GM12878 (cell line): ENCODE data around the gene PRMT7. TPM values are rescaled to one million over a fixed set of nuclear protein-coding genes. Genes with fewer than 3 reads are reported as not detected.

ENCODE experiments used
- ATAC-seq: fragments of 200-7000 bp; cut with Tn5 transposase; 3 replicates; pipeline ENCODE4 v1.9.1; 2020; ENCODE audit warnings: mild to moderate bottlenecking, moderate library complexity
- BruUV-seq: library from RNA; stranded (reverse); fragments of 400-500 nt; replicated peaks from 2 replicates; lab custom pipeline; 2021; lab: Mats Ljungman, UMichigan
- CTCF ChIA-PET: fragments of 300-600 bp; sonication (Branson Sonifier 250); formaldehyde crosslinking; extraction: SDS; loops from one replicate; lab custom pipeline; 2021; ENCODE audit warnings: inconsistent platforms; lab: Yijun Ruan, JAX
- POLR2A ChIA-PET: fragments of 350-600 bp; formaldehyde crosslinking; extraction: SDS; loops from one replicate; lab custom pipeline; 2021; ENCODE audit warnings: inconsistent platforms; lab: Charles Lee
- RAD21 ChIA-PET: fragments of 300-600 bp; sonication (Branson Sonifier 250); formaldehyde crosslinking; loops from one replicate; lab custom pipeline; 2023; ENCODE audit warnings: antibody characterized with exemption; ENCODE audit not compliant: unreplicated experiment; lab: Charles Lee
- SMC1A ChIA-PET: fragments of 300-600 bp; sonication (Branson Sonifier 250); formaldehyde crosslinking; loops from one replicate; lab custom pipeline; 2023; ENCODE audit not compliant: unreplicated experiment, uncharacterized antibody; lab: Charles Lee
- DNase-seq: peaks from one replicate; pipeline ENCODE4 v3.0.0-alpha.2; 2011; ENCODE audit warnings: low read depth, low spot score
- FAIRE-seq: peaks from 3 replicates; lab custom pipeline; 2011; peaks lifted over from hg19 to GRCh38; lab: Jason Lieb, UNC
- H2AFZ ChIP-seq: 2 replicates; pipeline ENCODE4 v1.6.0; 2011; ENCODE audit warnings: low read depth, low read length, control low read depth; ENCODE audit not compliant: control insufficient read depth
- H3K27ac ChIP-seq: 2 replicates; pipeline ENCODE4 v1.5.1; 2011; ENCODE audit warnings: control low read depth; ENCODE audit not compliant: control insufficient read depth, insufficient read depth
- H3K27me3 ChIP-seq, 2 experiments: replicated peaks in 1 of 2; 2 replicates each; pipeline versions ENCODE4 v1.6.0 to v1.6.1; 2011; ENCODE audit warnings: low read length in 1 of 2; ENCODE audit not compliant: control insufficient read depth in 2 of 2, insufficient read depth in 2 of 2
- H3K36me3 ChIP-seq, 2 experiments: 2 replicates each; pipeline ENCODE4 v1.5.1; 2011; ENCODE audit warnings: low read length in 1 of 2; ENCODE audit not compliant: control insufficient read depth in 2 of 2, insufficient read depth in 2 of 2
- H3K4me1 ChIP-seq: 2 replicates; pipeline ENCODE4 v1.6.1; 2011; ENCODE audit warnings: mild to moderate bottlenecking, low read length, moderate library complexity, mixed read lengths; ENCODE audit not compliant: control insufficient read depth, insufficient read depth
- H3K4me2 ChIP-seq: 2 replicates; pipeline ENCODE4 v1.6.0; 2011; ENCODE audit warnings: control low read depth; ENCODE audit not compliant: control insufficient read depth, insufficient read depth
- H3K4me3 ChIP-seq: fragments of 200-600 bp; sonication (generic); 2 replicates; pipeline ENCODE4 v1.5.1; 2016
- H3K79me2 ChIP-seq: 2 replicates; pipeline ENCODE4 v1.6.0; 2011; ENCODE audit warnings: low read length; ENCODE audit not compliant: control insufficient read depth, insufficient read depth
- H3K9ac ChIP-seq: 2 replicates; pipeline ENCODE4 v1.8.0; 2011; ENCODE audit warnings: low read length, control low read depth, mixed read lengths; ENCODE audit not compliant: control insufficient read depth, insufficient read depth
- H3K9me3 ChIP-seq: replicated peaks from 3 replicates; pipeline ENCODE4 v1.5.1; 2011; ENCODE audit warnings: mild to moderate bottlenecking, low read length; ENCODE audit not compliant: control insufficient read depth, insufficient read depth
- H4K20me1 ChIP-seq: 2 replicates; pipeline ENCODE4 v1.6.0; 2011; ENCODE audit not compliant: control insufficient read depth, insufficient read depth
- SPI1 ChIP-seq: IDR thresholded peaks from 2 replicates; pipeline ENCODE4 v1.6.1; 2011; ENCODE audit warnings: low read depth, mild to moderate bottlenecking, low read length, moderate library complexity, borderline replicate concordance; ENCODE audit not compliant: insufficient read depth
- STAT3 ChIP-seq: IDR thresholded peaks from 2 replicates; pipeline ENCODE4 v1.6.1; 2011; ENCODE audit warnings: low read depth, low read length, improper control_type of control experiment
- SUZ12 ChIP-seq: fragments of 200-600 bp; sonication (generic); IDR thresholded peaks from one replicate; pipeline ENCODE4 v1.6.1; 2018; ENCODE audit warnings: antibody characterized with exemption, mild to moderate bottlenecking; ENCODE audit not compliant: unreplicated experiment
- TAF1 ChIP-seq: IDR thresholded peaks from 2 replicates; pipeline ENCODE4 v1.6.1; 2011; ENCODE audit warnings: mild to moderate bottlenecking, low read depth, low read length, borderline replicate concordance
- ZBTB11 ChIP-seq: fragments of 450-650 bp; formaldehyde crosslinking; IDR thresholded peaks from 2 replicates; pipeline ENCODE4 v1.5.0; 2022; ENCODE audit warnings: mild to moderate bottlenecking, missing genetic modification characterization
- ZBTB33 ChIP-seq: fragments of 450-650 bp; IDR thresholded peaks from 2 replicates; pipeline ENCODE4 v1.6.1; 2017; ENCODE audit warnings: mild to moderate bottlenecking
- WGBS: methylation state at CpG from one replicate; pipeline ENCODE4 v1.1.6; 2016; ENCODE audit warnings: low lambda C conversion rate; ENCODE audit not compliant: insufficient replicate concordance, insufficient coverage; ENCODE audit errors: missing lambda C conversion rate; 5-methylcytosine and 5-hydroxymethylcytosine counted together
- in situ Hi-C: fragments of 300-500 bp; cut with MboI; formaldehyde crosslinking; loops from 9 replicates; pipeline ENCODE4 v1.14.3; 2018; ENCODE audit warnings: mixed read lengths
- intact Hi-C: fragments of 100-400 bp; cut with micrococcal nuclease; formaldehyde crosslinking; loops from one replicate; pipeline ENCODE4 v1.14.2; 2022; ENCODE audit not compliant: unreplicated experiment
- polyA plus RNA-seq, 11 experiments: library from polyadenylated mRNA; depleted of rRNA in 4 of 11; unstranded in 6 of 11; stranded (reverse) in 5 of 11; fragments of >200 nt; fragmentation: Nextera tagmentation in 4 of 11; fragmentation: Illumina TruSeq in 1 of 11; extraction: Ambion mirVana in 4 of 11; extraction: Trizol in 1 of 11; gene quantifications; 1 replicate in 1 of 11; 2 replicates in 10 of 11; pipeline versions ENCODE4 v1.2.1 to v1.2.3, GENCODE V29; 2011 to 2016; ENCODE audit warnings: inconsistent platforms in 2 of 11, missing spikeins in 2 of 11, low read depth in 1 of 11
- total RNA-seq, 4 experiments: library from RNA; depleted of rRNA in 3 of 4; stranded (reverse); fragments of >200 nt in 3 of 4; fragmentation: Illumina TruSeq in 1 of 4; extraction: Trizol in 1 of 4; gene quantifications; 2 replicates each; pipeline versions ENCODE4 v1.2.1 to v1.2.3, GENCODE V29; 2013 to 2021

Gene PRMT7
- total and polyA plus RNA-seq, 10 of the 15 experiments (the other 5 are each of a cell fraction or from before 2014, with no cell fraction given) = 5.1 to 56.1 (median 42.0) TPM

GRCh38 chr16:68279726-68280558 lies 30.9 kb upstream of the PRMT7 start (continued):
- TF ChIP-seq ZBTB11 (no peak), SUZ12 (no peak), STAT3 (no peak)

GRCh38 chr16:68281368-68282063 lies 29.3 kb upstream of the PRMT7 start:
- Histone ChIP-seq H3K4me3 (no peak overlapping the region), H3K9me3 (no peaks in the 10 kb centered on the region), H2AFZ (no peak overlapping the region), H3K27me3 (no peaks in the 10 kb centered on the region), H3K27ac (peak overlapping the region; percentile 36; the same call in 1 of the 2 replicates), H3K4me2 (peak overlapping the region; percentile 14; the same call in 1 of the 2 replicates), H3K79me2 (peaks cover 48% of the 10 kb centered on the region), H3K4me1 (peaks cover 49% of the 10 kb centered on the region), H4K20me1 (no peaks in the 10 kb centered on the region), H3K36me3 (peaks cover 7 to 8% of the 10 kb centered on the region in 2 experiments), H3K9ac (no peak overlapping the region)
- 75% methylated on average over 4 of the region's 4 CpGs for WGBS
- FAIRE-seq = no peak
- no peak for TF ChIP-seq ZBTB33
- TF ChIP-seq TAF1 = no peak
- TF ChIP-seq SPI1 = no peak
- ChIA-PET RAD21 (interaction anchor here (1.4 kb wide), 1 partner anchor 8 kb away, joined by 3 read pairs; no protein-coding TSS in a partner anchor), CTCF (interaction anchor here (1.0 to 3.5 kb wide), 2 partner anchors 9 to 19 kb away, joined by 3 to 25 read pairs; partner anchors contain the start of gene SLC7A6), POLR2A (interaction anchor here (11.1 kb wide), 1 partner anchor 10 kb away, joined by 177 read pairs; no protein-coding TSS in a partner anchor), SMC1A (interaction anchor here (16.5 kb wide), 1 partner anchor 13 kb away, joined by 253 read pairs; the partner anchor contains the start of gene SLC7A6)
- intact Hi-C loops = no loop called here
- in situ Hi-C loops = no loop called here
- DNase-seq = no peak
- no TSS peak for BruUV-seq
- no peak for ATAC-seq
